SKM-1 (cell line): ENCODE data around the gene MEGF11.
"Not testable (repeated sequence)": the region's sequence is repeated elsewhere in the genome, so short reads cannot be mapped to it uniquely, and the experiment has no call there.

Experiments
- DNase-seq: peaks from one replicate; lab custom pipeline; 2025; ENCODE audit not compliant: unreplicated experiment; lab: John Stamatoyannopoulos, UW

MEGF11 gene

GRCh38 chr15:65869954-65870871, 383.3 kb downstream of the MEGF11 start:
- DNase-seq, result no peak

GRCh38 chr15:65869126-65869953, 384.2 kb downstream of the MEGF11 start, which contains the start of gene RAB11A:
TSS of gene RAB11A (plus strand) at chr15:65869491. CDS start at chr15:65869586, 95 bp downstream.
- DNase-seq, result peak; percentile 94

GRCh38 chr15:65868546-65869125, 384.9 kb downstream of the MEGF11 start:
- no peak for DNase-seq

GRCh38 chr15:65867933-65868332, 385.6 kb downstream of the MEGF11 start:
- DNase-seq, result not testable (repeated sequence)

- no peak for DNase-seq
These were observed 386.3 kb downstream of the MEGF11 start for GRCh38 chr15:65867244-65867643.

GRCh38 chr15:65863106-65863505, 390.4 kb downstream of the MEGF11 start:
- DNase-seq, result no peak

GRCh38 chr15:65862682-65863081, 390.9 kb downstream of the MEGF11 start:
- DNase-seq, result peak; percentile 57

- no peak for DNase-seq
These were observed 395.7 kb downstream of the MEGF11 start for GRCh38 chr15:65857718-65858402.

- DNase-seq, result no peak
These were observed 396.6 kb downstream of the MEGF11 start for GRCh38 chr15:65856821-65857455.

GRCh38 chr15:65851981-65852380, 401.6 kb downstream of the MEGF11 start:
- DNase-seq, result no peak

- DNase-seq, result no peak
These were observed 405.6 kb downstream of the MEGF11 start for GRCh38 chr15:65847989-65848388.

- no peak for DNase-seq
These were observed 407.6 kb downstream of the MEGF11 start for GRCh38 chr15:65845826-65846519.
